CD4-positive, alpha-beta T cell treated with Interleukin-21 for 1 hour (primary cell): ENCODE measurements around the gene ANKRD42.
"Not testable (repeated sequence)": the region's sequence is repeated elsewhere in the genome, so short reads cannot be mapped to it uniquely, and the experiment has no call there.

Source experiments
- DNase-seq: peaks from one replicate; pipeline ENCODE4 v3.0.0-alpha.2; 2020

Gene ANKRD42

DNA sequence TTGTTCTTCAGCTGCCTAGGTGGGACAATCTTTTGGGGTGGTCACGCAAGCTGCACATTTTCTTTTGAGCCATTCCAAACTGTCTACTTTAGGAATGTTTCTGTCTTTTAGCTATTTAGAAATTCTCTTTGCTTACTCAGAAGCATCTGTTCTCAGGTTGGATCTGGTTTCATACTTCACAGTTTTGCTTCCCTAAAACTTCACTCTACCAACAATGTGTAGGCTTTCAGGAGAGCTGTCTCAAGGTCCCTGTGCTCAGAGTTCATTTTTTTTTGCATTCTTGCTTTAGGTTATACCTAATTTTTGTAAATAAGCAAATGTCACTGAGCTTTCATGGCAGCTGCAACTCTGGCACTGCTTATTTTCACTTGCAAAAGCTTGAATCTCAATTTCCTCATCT lies 55.9 kb downstream of the ANKRD42 start:
- DNase-seq, result no peak

DNA sequence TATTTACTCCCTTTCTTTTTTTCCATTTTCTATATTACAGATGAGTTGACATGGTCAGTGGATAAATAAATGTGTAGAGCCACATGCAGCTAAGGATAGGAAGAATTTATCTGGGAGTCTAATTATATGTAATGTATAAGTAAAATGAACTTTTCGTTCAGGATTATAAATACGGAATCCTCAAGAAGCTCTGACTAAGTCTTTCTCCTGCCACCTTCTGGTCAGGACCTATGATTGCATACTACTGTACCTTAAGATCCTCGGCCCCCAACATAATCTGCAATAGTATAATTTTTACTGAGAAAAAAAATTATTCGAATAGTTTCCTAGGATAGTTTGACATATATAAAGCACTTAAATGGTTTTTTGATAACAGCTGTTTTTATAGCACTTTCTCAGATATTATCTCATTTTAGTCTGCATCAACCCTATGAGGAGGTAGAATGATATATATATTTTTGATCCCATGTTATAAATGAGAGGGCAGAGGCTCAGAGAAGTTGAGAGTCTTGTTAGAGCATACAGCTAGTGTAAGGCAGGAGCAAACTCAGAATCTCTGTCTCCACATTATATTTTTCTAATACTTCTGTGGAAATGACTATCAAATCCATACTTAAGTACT lies 56.6 kb downstream of the ANKRD42 start:
- peak; percentile 54 for DNase-seq

- no peak for DNase-seq
Measured at GRCh38 chr11:83252266-83252665, 58.8 kb downstream of the ANKRD42 start.

GRCh38 chr11:83252941-83253340 lies 59.4 kb downstream of the ANKRD42 start:
- DNase-seq, result no peak

DNA sequence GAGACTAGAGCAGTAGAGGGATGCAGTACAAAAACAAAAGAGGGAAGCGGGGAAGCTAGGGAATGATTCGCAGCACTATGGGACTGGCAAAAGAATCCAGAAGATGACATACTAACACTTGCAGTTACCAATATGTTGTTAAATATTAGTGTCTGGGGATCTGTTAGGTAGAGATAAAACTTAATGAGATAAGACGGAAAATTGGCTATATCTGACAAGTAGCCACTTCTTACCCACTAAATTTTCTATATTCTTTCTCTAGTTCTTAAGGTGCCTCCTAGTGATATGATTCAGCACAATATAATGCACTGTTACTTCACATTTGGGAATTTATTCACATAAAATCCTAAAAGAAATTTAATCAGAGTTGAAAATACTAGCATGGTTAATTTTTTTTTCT lies 61.9 kb downstream of the ANKRD42 start:
- no peak for DNase-seq

- no peak for DNase-seq
Measured at GRCh38 chr11:83256602-83257340, 63.3 kb downstream of the ANKRD42 start.

GRCh38 chr11:83257761-83258168 lies 64.3 kb downstream of the ANKRD42 start:
- DNase-seq, result no peak

DNA sequence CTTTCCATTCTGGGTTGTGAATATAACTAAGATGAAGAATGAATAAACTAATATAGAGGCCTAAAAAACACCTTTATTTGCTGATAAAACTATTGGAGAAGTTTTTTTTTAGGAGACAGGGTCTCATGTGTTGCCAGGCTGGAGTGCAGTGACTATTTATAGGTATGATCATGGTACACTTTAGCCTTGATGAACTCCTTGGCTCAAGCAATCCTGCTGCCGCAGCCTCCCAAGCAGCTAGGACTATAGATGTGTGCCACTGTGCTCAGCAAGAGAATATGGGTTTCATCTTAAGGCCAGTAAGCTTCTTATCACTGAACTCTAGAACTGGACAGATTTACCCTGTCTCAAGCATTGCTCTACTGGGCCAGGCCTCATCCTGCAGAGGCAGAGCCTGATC lies 66.0 kb downstream of the ANKRD42 start:
- no peak for DNase-seq

DNA sequence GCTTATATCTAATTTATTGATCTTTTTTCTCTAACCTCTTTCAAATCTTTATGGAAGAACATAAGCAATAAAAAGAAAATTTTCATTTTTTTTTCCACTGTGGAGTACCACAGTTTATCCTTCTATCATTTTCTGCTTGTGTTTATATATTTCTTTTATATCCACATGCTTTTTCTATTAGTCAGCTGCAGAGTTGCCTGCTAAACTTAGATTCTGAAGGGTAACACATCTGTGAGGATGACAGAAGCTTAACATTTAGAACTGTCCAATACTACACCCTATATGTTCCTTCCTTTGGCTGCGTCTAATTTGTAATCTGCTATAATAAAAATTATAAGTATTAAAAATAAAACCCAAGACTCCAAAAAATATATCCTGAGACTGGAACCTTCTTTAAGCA lies 71.8 kb downstream of the ANKRD42 start:
- DNase-seq, result no peak

DNA sequence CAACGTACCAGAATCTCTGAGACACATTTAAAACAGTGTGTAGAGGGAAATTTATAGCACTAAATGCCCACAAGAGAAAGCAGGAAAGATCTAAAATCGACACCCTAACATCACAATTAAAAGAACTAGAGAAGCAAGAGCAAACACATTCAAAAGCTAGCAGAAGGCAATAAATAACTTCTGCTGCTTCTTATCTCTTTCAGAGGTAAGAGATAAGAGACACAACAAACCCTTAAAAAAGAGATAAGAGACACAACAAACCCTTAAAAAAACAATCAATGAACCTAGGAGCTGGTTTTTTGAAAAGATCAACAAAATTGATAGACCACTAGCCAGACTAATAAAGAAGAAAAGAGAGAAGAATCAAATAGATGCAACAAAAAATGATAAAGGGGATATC lies 75.6 kb downstream of the ANKRD42 start:
- not testable (repeated sequence) for DNase-seq

- DNase-seq, result not testable (repeated sequence)
Measured at GRCh38 chr11:83271734-83272133, 78.2 kb downstream of the ANKRD42 start.

- DNase-seq, result no peak
Measured at GRCh38 chr11:83272627-83273026, 79.1 kb downstream of the ANKRD42 start.

DNA sequence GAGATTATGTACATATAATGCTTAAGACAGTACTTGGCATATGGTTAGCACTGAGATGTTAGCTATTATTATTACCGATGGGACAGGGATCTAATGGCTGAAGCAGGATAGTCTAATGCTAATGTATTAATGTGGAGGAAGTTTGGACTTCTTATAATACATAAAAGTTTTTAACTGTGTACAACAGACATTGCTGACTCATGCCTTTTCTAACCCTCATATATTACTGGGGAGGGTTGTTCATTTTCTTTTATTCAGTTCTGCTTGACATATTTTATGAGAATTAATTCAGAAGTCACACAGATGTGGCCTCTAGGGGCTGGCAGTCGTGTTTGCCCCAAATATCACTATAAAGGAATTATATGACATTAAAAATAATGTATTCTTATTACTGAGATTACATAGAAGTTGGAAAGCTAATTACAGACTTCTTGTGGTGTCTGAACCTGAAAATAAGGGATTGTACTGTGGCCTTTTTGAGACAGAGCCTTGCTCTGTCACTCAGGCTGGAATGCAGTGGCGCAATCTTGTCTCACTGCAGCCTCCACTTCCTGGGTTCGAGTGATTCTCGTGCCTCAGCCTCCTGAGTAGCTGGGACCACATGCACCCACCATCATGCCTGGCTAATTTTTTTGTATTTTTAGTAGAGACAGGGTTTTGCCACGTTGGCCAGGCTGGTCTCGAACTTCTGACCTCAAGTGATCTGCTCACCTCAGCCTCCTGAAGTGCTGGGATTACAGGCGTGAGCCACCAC lies 82.6 kb downstream of the ANKRD42 start:
- no peak for DNase-seq

DNA sequence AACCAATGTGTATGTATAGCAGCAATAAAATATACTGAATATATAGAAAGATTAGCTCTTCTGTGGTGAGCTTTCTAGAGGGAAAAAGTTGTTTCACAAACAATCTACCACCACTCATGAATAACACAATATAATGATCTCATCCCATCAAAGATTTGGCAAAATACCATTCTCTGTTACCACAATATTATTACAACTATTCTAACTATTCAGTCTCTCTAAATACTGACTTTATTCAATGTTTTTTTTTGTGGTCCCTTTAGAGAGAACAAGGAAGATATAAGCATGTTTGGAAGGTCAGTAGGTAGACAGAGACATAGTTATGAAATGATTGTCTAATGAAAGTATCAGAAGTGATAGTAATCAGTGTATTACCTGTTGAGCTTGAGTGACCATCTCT lies 84.8 kb downstream of the ANKRD42 start:
- no peak for DNase-seq

GRCh38 chr11:83280256-83280655 lies 86.7 kb downstream of the ANKRD42 start:
- DNase-seq, result no peak

DNA sequence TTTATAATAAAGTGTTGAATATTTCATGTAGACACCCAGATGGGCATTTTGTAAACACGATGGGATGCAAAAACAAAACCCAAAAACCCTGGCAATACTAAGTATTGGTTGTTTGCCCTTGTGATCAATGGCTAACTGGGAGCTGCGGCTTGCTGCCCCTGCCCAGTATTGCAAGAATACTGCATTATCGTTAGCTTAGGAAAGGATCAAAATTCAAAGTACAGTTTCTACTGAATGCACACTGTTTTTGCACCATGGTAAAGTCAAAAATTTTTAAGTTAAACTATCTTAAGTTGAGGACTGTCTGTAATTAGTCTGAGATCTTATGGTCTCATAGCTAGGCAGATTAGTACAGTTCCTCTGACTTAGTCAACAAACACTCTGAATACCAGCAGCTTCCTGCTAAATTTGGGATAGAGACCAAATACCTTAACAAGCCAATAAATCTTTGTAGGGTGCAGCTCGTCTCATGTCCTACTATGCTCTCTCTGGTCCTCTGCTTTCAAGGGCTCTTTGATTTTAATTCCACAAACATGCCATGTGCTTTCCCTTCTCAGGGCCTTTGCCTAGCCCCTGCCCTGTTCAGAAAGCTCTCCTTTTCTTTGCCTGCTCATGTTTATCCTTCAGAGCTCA lies 88.7 kb downstream of the ANKRD42 start:
- no peak for DNase-seq

DNA sequence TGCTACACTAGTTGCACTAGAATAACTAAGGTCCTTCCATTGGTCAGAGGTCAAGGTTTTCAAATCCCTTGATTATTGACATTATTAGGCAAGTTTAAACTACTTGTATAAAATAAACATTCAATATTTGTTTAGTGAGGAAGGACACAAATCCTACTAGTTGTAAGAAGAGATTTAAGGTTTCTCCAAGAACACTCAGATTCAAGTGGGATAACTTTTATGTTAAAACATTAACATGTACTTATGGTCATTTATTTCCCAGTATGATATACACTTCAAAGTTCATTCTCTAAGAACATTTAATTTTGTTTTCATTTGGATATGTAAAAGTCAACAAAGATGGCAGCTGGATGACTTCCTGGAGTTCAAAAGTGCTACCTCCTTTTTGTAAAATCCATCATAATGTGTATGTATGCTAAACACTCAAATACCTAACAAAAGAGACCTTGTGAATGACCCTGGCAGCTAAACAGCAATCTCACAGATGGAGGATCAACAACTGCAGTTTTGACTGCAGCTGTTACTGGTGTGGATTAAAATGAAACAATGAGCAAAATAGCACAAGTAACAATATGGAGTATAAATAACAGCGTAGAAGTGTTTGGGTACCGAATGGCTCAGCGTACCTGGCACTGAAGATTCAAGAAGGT lies 91.1 kb downstream of the ANKRD42 start:
- DNase-seq, result no peak

DNA sequence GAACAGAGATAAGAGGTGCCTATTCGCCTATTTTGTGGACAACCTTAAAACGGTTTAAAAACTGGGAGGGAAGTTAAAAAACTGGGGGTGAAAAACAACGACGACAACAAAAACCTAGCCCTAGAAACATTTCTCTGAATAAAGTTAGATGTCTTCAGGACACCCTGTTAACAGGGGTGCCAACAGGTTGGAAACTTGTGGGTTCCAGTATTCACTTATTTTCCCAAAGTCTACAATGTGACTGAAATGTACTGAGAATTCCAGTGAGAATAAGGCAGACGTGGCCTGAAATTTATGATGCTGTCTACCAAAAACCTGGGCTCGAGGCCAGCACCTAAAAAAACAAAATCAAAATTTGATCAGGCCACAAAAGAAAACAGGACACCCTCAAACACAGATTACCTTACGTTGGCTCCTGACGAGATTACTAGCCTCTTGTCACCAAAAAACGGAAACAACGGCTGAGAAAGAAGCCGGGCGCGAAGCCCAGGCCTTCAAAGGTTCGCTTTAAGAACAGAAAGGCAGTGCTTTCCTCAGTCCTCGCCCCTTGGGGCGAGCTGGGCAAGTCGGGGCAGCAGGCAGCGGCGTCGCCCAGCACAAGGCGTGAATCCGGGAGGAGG lies 91.7 kb downstream of the ANKRD42 start:
- no peak for DNase-seq

- peak; percentile 97 for DNase-seq
Measured at GRCh38 chr11:83285771-83286528, 92.4 kb downstream of the ANKRD42 start, which contains the start of gene CCDC90B. CCDC90B (minus strand) TSS chr11:83286367; CDS start chr11:83285972, 395 bp downstream.

- no peak for DNase-seq
Measured at GRCh38 chr11:83287631-83288030, 94.1 kb downstream of the ANKRD42 start.

GRCh38 chr11:83292709-83293456 lies 99.4 kb downstream of the ANKRD42 start:
- DNase-seq, result peak; percentile 36
